Neuronal stem cell (in vitro differentiated cells): ENCODE results near the gene FERMT3.

Experiments used
- DNase-seq: peaks from one replicate; pipeline ENCODE4 v3.0.0-alpha.2; 2013; ENCODE audit warnings: low spot score
- H2AFZ ChIP-seq: one replicate; pipeline ENCODE4 v1.6.1; 2013; ENCODE audit warnings: mild to moderate bottlenecking, low read length, inconsistent platforms
- H2AK5ac ChIP-seq: 2 replicates; pipeline ENCODE4 v1.6.1; 2013; ENCODE audit warnings: low read depth, mild to moderate bottlenecking, inconsistent platforms, low read length, moderate library complexity, mixed read lengths
- H2BK120ac ChIP-seq: 2 replicates; pipeline ENCODE4 v1.6.1; 2013; ENCODE audit warnings: low read depth, mild to moderate bottlenecking, inconsistent platforms, low read length, moderate library complexity, mixed read lengths
- H2BK12ac ChIP-seq: one replicate; pipeline ENCODE4 v1.6.1; 2013; ENCODE audit warnings: low read length, inconsistent platforms
- H2BK15ac ChIP-seq: 2 replicates; pipeline ENCODE4 v1.6.1; 2013; ENCODE audit warnings: mild to moderate bottlenecking, low read length, inconsistent platforms, mixed read lengths
- H2BK5ac ChIP-seq: one replicate; pipeline ENCODE4 v1.6.1; 2013; ENCODE audit warnings: inconsistent platforms, mild to moderate bottlenecking, low read length, moderate library complexity
- H3K14ac ChIP-seq: one replicate; pipeline ENCODE4 v1.6.1; 2013; ENCODE audit warnings: low read length, inconsistent platforms
- H3K18ac ChIP-seq: 2 replicates; pipeline ENCODE4 v1.6.1; 2013; ENCODE audit warnings: low read length, inconsistent platforms
- H3K23ac ChIP-seq: 2 replicates; pipeline ENCODE4 v1.6.1; 2013; ENCODE audit warnings: low read depth, mild to moderate bottlenecking, mixed read lengths, low read length, inconsistent platforms; ENCODE audit not compliant: poor library complexity
- H3K27ac ChIP-seq: replicated peaks from 3 replicates; pipeline ENCODE4 v1.5.1; 2013; ENCODE audit warnings: low read length, inconsistent platforms
- H3K27me3 ChIP-seq, 3 experiments: 2 replicates each; pipeline ENCODE4 v1.6.1; 2013; ENCODE audit warnings: low read length in 3 of 3, mild to moderate bottlenecking in 2 of 3, inconsistent platforms in 1 of 3, low read depth in 1 of 3, mixed read lengths in 1 of 3, moderate library complexity in 1 of 3; ENCODE audit not compliant: control insufficient read depth in 3 of 3, insufficient read depth in 3 of 3
- H3K36me3 ChIP-seq, 2 donors: replicated peaks in 1 of 2; 2 replicates each; pipeline ENCODE4 v1.6.1; 2013; ENCODE audit warnings: low read length in 2 of 2; ENCODE audit not compliant: control insufficient read depth in 2 of 2, insufficient read depth in 2 of 2
- H3K4ac ChIP-seq: 2 replicates; pipeline ENCODE4 v1.6.1; 2013; ENCODE audit warnings: inconsistent platforms, mild to moderate bottlenecking, low read length, moderate library complexity
- H3K4me1 ChIP-seq, 2 donors: 1 replicate in 1 of 2; 2 replicates in 1 of 2; pipeline ENCODE4 v1.6.1; 2013; ENCODE audit warnings: low read length in 2 of 2, low read depth in 1 of 2; ENCODE audit not compliant: control insufficient read depth in 2 of 2, insufficient read depth in 1 of 2
- H3K4me2 ChIP-seq: one replicate; pipeline ENCODE4 v1.6.1; 2013; ENCODE audit warnings: mild to moderate bottlenecking, low read length, inconsistent platforms; ENCODE audit not compliant: insufficient read depth, poor library complexity, severe bottlenecking
- H3K4me3 ChIP-seq, 2 donors: 2 replicates each; pipeline ENCODE4 v1.5.1; 2013; ENCODE audit warnings: low read length in 2 of 2, mild to moderate bottlenecking in 2 of 2, inconsistent platforms in 1 of 2, moderate library complexity in 1 of 2
- H3K79me1 ChIP-seq: one replicate; pipeline ENCODE4 v1.6.1; 2013; ENCODE audit warnings: low read depth, mild to moderate bottlenecking, inconsistent platforms, low read length, moderate library complexity
- H3K9ac ChIP-seq: one replicate; pipeline ENCODE4 v1.6.1; 2013; ENCODE audit warnings: mild to moderate bottlenecking, low read depth, low read length, inconsistent platforms; ENCODE audit not compliant: poor library complexity
- H3K9me3 ChIP-seq, 2 donors: replicated peaks in 1 of 2; 2 replicates each; pipeline versions ENCODE3 to v1.6.1; 2013; ENCODE audit warnings: low read length in 2 of 2, mild to moderate bottlenecking in 2 of 2, inconsistent platforms in 1 of 2, low read depth in 1 of 2, mixed read lengths in 1 of 2, moderate library complexity in 1 of 2; ENCODE audit not compliant: control insufficient read depth in 2 of 2, insufficient read depth in 1 of 2
- H4K8ac ChIP-seq: one replicate; pipeline ENCODE4 v1.6.1; 2013; ENCODE audit warnings: low read depth, mild to moderate bottlenecking, inconsistent platforms, low read length, moderate library complexity
- H4K91ac ChIP-seq: one replicate; pipeline ENCODE4 v1.6.1; 2013; ENCODE audit warnings: low read length, low read depth, mild to moderate bottlenecking, inconsistent platforms; ENCODE audit not compliant: poor library complexity
- WGBS, 2 donors: extraction: QIAGEN DNeasy Blood & Tissue Kit; methylation state at CpG; one replicate each; pipeline ENCODE4 v1.1.7; 2013; ENCODE audit warnings: missing lambda C conversion rate in 2 of 2, mixed read lengths in 1 of 2; ENCODE audit not compliant: insufficient read length in 2 of 2, insufficient replicate concordance in 1 of 2; ENCODE audit errors: extremely low coverage in 2 of 2; 5-methylcytosine and 5-hydroxymethylcytosine counted together

FERMT3 gene

DNA sequence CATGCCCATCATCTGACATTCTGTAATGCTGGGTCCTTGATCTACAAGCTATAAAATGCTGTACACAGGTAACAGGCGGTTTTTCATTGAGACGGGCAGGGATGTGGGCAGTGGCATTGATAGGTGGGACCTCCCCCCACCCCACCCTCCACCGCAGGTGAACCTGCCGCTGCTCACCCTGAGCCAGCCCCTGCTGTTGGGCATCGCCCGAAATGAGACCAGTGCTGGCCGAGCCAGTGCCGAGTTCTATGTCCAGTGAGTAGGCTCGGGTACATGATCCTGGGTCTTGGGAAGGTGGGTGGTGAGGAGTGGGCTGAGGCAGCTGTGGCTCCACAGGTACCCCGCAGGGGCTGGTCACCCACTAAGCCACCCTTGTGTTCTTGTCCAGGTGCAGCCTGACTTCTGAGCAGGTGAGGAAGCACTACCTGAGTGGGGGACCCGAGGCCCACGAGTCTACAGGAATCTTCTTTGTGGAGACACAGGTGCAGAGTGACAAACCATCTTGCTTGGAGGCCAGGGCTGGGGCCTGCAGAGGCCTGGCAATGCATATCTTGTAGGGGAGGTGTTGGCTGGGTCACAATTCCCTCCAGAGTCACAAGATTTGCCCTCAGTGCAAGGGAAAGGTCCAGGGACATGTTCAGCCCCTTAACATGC is 22.7 kb downstream of the FERMT3 start:
- H3K27me3 ChIP-seq = peaks cover 0 to 27% (median 0%) of the 10 kb centered on the region in 3 experiments
- peak overlapping the region; percentile 15 for H3K18ac ChIP-seq
- peak overlapping the region; percentile 73 for H3K9ac ChIP-seq
- H4K8ac ChIP-seq = no peak overlapping the region
- peaks cover 23 to 25% of the 10 kb centered on the region in 2 donors for H3K4me1 ChIP-seq
- no peak overlapping the region for H3K4me2 ChIP-seq
- H3K36me3 ChIP-seq = peaks cover 0 to 9% of the 10 kb centered on the region in 2 donors
- no peak overlapping the region for H3K4ac ChIP-seq
- peak overlapping the region in 1 of 2 donors; percentile 72 for H3K4me3 ChIP-seq
- H3K79me1 ChIP-seq = peaks cover 3% of the 10 kb centered on the region
- DNase-seq = no peak
- H2BK12ac ChIP-seq = no peak overlapping the region
- no peak overlapping the region for H4K91ac ChIP-seq
- peak overlapping the region; percentile 37 for H3K23ac ChIP-seq
- H3K27ac ChIP-seq = no peak overlapping the region
- no peak overlapping the region for H2AFZ ChIP-seq
- no peak overlapping the region for H3K14ac ChIP-seq
- peak overlapping the region; percentile 83 for H2AK5ac ChIP-seq
- no peak overlapping the region for H2BK120ac ChIP-seq
- WGBS, 2 donors = no CpG with 5 or more reads among the region's 12 CpGs
- H2BK5ac ChIP-seq = no peak overlapping the region
- peak overlapping the region; percentile 43 for H2BK15ac ChIP-seq
- H3K9me3 ChIP-seq = no peaks in the 10 kb centered on the region

DNA sequence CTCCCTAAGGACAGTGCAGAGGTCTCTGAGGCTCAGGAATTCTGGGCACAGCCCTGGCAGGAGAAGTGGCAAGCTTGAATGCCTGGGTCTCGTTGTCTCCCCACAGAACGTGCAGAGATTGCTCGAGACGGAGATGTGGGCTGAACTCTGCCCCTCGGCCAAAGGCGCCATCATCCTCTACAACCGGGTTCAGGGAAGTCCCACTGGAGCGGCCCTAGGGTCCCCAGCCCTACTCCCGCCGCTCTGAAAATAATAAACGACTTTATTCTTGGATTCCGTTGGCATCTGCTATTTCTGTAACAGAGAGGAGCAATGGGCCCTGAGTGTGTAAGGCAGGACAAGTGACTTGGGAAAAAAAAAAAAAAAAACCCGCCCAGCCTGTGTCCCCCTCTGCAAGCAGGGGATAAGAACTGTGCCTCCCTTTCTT is 23.2 kb downstream of the FERMT3 start:
- Histone ChIP-seq H3K27ac (peak overlapping the region; percentile 45), H2AK5ac (peak overlapping the region; percentile 83), H3K36me3 (peaks cover 0 to 5% of the 10 kb centered on the region in 2 donors), H2AFZ (peak overlapping the region; percentile 91), H3K9me3 (no peaks in the 10 kb centered on the region), H2BK5ac (no peak overlapping the region), H4K91ac (no peak overlapping the region), H2BK15ac (peak overlapping the region; percentile 43), H3K14ac (no peak overlapping the region), H3K4ac (no peak overlapping the region), H4K8ac (no peak overlapping the region), H3K4me3 (peak overlapping the region; percentile 72 to 75), H3K27me3 (peaks cover 0 to 27% (median 0%) of the 10 kb centered on the region in 3 experiments), H3K4me1 (peaks cover 23 to 25% of the 10 kb centered on the region in 2 donors), H3K4me2 (peak overlapping the region; percentile 59), H2BK120ac (no peak overlapping the region), H3K18ac (no peak overlapping the region), H3K23ac (no peak overlapping the region), H3K79me1 (peaks cover 3% of the 10 kb centered on the region), H3K9ac (no peak overlapping the region), H2BK12ac (no peak overlapping the region)
- WGBS, 2 donors = no CpG with 5 or more reads among the region's 13 CpGs
- no peak for DNase-seq

DNA sequence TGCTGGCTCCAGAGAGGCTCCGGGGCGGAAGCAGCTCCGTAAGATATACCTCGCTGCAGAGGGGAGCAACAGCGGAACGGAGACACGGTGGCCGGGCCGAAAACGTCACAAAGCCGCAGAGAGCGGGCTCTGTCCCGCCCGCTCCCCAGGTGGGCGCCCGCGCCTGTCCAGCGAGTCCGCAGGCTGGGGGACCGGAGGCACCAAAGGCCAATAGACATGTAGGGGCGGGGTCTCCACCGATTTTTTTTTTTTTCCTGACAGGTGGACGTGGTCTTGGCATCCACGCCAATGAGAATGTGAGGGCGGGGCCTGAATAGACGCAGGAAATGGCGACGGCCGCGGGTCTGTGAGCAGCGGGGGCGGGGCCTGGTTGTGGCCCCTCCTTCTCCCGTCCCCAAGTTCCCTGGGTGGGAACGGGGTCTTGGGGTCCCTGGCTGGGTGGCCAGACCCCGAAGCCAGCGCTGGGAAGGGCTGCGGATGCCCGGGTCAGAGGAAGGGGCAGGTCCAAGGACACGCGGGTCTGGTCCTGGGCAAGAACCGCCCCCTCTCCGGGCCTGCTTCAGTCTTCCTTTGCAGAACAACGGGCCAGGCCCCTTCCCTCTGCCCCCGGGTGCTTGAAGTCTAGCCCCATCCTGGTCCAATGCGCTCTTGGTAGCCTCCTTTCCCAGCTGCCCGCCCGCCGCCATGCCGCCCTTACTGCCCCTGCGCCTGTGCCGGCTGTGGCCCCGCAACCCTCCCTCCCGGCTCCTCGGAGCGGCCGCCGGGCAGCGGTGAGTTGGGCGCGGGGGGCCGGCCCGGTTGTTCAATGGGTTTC is 23.9 kb downstream of the FERMT3 start, which contains the start of gene DNAJC4:
DNAJC4 (plus strand) TSS at position 378 of the 814 bp plus-strand sequence; CDS start at position 685, 307 bp downstream.
- Histone ChIP-seq H3K9ac (peak within 1 kb of the TSS; percentile 95), H3K36me3 (peaks cover 0 to 5% of the 10 kb centered on the region in 2 donors), H3K23ac (peak within 1 kb of the TSS; percentile 90), H3K79me1 (peaks cover 3% of the 10 kb centered on the region), H2BK15ac (peak within 1 kb of the TSS; percentile 80), H3K9me3 (no peaks in the 10 kb centered on the region), H4K8ac (no peak within 1 kb of the TSS), H3K27me3 (peaks cover 0 to 32% (median 0%) of the 10 kb centered on the region in 3 experiments), H2BK12ac (peak within 1 kb of the TSS; percentile 95), H2AK5ac (peak within 1 kb of the TSS; percentile 83), H3K4ac (no peak within 1 kb of the TSS), H3K27ac (peak within 1 kb of the TSS; percentile 45), H3K18ac (peak within 1 kb of the TSS; percentile 94), H3K14ac (peak within 1 kb of the TSS; percentile 83), H2AFZ (peak within 1 kb of the TSS; percentile 91), H3K4me3 (peak within 1 kb of the TSS; percentile 72 to 86), H2BK5ac (no peak within 1 kb of the TSS), H3K4me1 (peaks cover 18 to 21% of the 10 kb centered on the region in 2 donors), H3K4me2 (peak within 1 kb of the TSS; percentile 59), H4K91ac (no peak within 1 kb of the TSS), H2BK120ac (peak within 1 kb of the TSS; percentile 88)
- DNase-seq = peak; percentile 95
- no CpG with 5 or more reads among the region's 62 CpGs for WGBS, 2 donors

DNA sequence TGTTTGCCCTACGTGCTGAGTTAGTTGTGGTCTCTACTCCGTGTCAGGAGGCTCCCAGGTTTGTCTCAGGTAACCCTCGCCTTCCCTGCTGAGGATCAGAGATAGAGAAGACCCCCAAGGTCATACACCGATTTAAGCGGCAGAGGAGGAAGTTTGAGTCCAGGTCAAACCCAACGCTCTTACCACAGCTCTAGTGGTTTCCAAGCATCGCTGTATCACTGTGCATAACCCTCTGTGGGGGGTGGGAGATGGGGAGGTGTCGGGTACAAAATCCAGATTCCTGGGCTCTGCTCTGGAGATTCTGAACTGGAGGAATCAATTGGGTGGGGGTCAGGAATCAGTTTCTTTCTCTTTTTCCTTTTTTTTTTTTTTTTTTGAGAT is 24.5 kb downstream of the FERMT3 start:
- peaks cover 6% of the 10 kb centered on the region for H3K79me1 ChIP-seq
- H3K4me3 ChIP-seq = peak overlapping the region; percentile 72 to 86
- no peak overlapping the region for H3K4ac ChIP-seq
- no peak overlapping the region for H2AK5ac ChIP-seq
- H4K8ac ChIP-seq = no peak overlapping the region
- H2BK5ac ChIP-seq = no peak overlapping the region
- H3K18ac ChIP-seq = peak overlapping the region; percentile 94
- H2BK15ac ChIP-seq = no peak overlapping the region
- peaks cover 18 to 20% of the 10 kb centered on the region in 2 donors for H3K4me1 ChIP-seq
- peak overlapping the region; percentile 91 for H2AFZ ChIP-seq
- DNase-seq = no peak
- no CpG with 5 or more reads among the region's 8 CpGs for WGBS, 2 donors
- H3K27me3 ChIP-seq = peaks cover 0 to 36% (median 0%) of the 10 kb centered on the region in 3 experiments
- no peaks in the 10 kb centered on the region for H3K9me3 ChIP-seq
- H3K27ac ChIP-seq = no peak overlapping the region
- no peak overlapping the region for H2BK12ac ChIP-seq
- no peak overlapping the region for H3K14ac ChIP-seq
- peaks cover 0 to 5% of the 10 kb centered on the region in 2 donors for H3K36me3 ChIP-seq
- peak overlapping the region; percentile 88 for H2BK120ac ChIP-seq
- no peak overlapping the region for H3K23ac ChIP-seq
- peak overlapping the region; percentile 59 for H3K4me2 ChIP-seq
- H3K9ac ChIP-seq = peak overlapping the region; percentile 95
- no peak overlapping the region for H4K91ac ChIP-seq
